NCI-H2029 (cell line): ENCODE results near the gene PCMTD2.

ENCODE experiments used
- DNase-seq: peaks from one replicate; lab custom pipeline; 2025; lab: John Stamatoyannopoulos, UW

Gene PCMTD2

DNA sequence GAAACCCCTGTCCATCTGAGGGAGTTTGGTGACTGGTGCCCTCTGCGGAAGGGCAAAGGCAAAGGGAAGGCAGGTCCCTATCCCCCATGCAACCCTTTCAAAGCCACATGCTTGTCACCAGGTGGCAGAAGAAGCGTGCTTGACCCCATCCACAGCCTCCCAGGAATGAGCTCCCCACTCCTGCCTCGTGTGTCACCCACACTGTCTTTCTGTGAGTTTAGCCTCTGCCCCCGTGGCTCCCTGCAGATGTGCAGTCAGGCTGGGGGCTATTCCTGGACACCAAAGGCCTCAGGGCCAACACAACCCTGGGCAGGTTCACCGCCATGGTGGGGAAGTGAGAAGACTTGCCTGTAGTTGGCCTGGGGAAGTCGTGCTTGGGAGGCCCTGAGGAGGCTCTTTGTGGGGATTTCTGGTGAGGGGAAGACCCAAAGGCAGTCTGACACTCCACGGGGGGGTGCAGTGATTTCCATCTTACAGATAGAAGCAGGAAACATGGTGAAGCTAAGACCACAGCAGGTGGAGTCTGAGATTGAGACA lies 16.6 kb upstream of the PCMTD2 start:
- DNase-seq, result no peak

- DNase-seq, result no peak
These were observed 15.9 kb upstream of the PCMTD2 start for GRCh38 chr20:64239449-64240242.

DNA sequence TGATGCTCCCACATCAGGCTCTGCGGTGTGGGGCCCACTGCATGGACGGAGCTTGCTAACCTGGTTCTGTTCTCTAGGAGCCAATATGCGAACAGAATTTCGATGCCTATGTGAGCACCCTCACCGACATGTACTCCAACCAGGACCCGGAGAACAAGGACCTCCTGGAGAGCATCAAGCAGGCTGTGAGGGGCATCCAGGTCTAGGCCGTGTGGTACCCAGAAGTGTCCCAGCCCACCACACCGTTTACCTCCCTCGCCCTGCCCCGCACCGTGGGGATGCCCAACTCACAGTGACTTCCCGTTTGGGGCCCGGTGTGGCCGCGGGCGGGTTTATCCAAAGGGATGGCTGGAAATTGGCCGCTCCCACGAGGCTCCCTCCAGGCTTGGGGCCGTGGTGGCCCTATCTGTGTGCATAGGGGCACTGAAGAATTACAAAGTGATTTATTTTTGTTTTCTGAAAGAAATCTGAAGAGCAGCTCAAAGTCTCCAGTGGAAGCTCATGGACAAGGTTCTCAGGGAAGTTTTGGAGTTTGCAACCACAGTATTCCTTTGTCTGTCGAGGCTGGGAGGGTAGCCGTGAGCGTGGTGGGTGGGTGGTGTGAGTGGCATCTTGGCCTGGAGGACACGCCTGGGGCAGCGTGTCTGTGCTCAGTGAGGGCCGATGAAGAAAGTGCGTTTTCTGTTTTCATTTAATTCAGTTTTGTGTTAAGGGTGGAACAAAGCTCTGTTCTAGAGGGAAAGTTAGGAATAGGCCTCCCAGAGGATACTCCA lies 15.1 kb upstream of the PCMTD2 start:
- DNase-seq, result no peak

- no peak for DNase-seq
These were observed 14.5 kb upstream of the PCMTD2 start for GRCh38 chr20:64241061-64241460.

- DNase-seq, result no peak
These were observed 13.3 kb upstream of the PCMTD2 start for GRCh38 chr20:64242003-64242796.

- DNase-seq, result no peak
These were observed 12.6 kb upstream of the PCMTD2 start for GRCh38 chr20:64242797-64243475.

DNA sequence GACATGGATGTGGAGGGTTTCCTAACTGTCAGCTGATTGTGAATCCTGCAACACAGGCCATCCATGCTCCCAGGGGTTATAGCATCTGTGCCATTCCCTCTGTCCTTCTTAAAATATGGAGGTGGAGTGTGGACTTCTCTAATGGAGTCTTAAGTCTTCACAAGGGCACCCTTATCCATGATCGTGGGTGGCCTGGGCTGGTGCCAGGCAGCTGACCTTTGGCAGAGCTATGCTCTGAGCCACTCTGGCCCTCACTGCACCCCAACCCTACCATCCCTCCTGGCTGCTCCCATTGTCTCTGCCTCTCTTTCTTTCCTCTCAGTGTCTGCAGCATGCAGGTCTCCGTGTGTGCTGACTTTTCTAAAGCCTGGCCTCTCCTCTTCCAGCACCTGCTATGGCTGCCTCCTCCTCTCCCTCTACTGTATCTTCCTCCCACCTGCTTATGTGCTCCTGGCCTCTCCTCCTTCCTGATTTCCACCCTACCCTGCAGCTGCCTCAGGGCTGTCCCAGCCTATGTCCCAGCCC lies 11.2 kb upstream of the PCMTD2 start:
- DNase-seq, result peak; percentile 21

DNA sequence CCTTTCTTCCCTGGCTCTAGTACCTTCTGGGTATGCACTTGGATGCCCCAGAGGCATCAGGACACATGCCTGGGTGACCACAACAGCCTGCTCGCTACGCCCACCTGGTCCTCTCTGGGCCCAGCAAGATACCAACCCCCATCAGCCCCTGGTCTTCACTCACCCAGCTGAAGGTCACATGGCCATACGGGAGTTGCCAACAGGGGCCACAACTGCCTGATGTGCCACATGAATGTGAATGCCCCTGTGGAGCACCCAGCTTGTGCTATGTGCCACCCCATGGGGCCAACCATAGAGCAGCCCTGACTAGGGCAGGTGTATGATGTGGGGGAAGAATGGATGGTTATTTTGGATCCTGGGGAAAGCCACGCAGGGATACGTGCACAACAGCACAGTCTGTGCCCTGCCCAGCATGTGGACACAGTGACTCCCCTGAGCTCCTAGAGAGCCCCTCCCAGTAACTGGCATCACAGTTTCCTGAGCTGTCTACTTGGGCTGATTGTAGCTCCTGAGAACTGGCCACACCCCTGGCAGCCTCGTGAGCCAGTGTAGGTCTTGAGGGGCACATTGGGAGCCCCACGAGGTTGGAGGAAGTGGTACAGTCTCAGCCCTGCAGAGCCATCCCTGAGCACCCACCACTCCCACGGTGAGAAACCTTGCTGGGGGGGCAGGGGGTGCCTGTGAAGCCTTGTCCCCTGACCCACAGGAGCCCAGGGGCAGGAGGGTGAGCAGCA lies 10.5 kb upstream of the PCMTD2 start:
- no peak for DNase-seq

GRCh38 chr20:64245746-64246595 lies 9.6 kb upstream of the PCMTD2 start:
- no peak for DNase-seq

DNA sequence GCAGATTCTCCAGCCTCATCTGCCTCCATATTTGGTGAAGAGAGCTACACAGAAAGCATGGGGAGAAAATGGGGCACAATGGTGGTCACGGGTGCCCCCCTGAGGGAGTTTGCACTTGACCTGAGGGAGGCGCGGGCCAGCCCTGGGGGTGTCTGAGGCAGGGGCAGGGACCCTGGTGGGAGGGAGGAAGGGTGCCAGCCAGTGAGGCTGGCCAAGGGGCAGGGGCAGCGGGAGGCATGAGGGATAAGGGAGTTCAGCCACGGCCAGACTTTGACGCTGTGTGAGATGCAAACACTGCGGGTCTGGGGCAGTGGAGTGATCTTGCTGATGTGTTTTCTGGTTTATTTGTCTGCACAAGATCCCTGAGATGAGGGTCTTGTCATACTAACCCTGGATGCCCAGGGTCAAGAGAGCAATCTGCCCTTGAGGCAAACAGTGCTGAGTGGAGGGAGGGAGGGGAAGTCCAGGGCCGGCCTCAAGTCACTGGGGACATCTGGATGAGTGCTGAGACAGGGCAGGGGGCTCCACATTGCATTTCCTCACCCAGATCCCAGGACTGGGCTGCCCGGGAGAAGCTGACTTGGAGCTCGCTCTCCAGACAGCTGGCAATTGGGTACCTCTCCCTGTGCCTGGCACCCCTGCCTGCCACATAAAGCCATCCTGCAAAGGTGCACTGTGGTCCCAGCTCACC lies 8.8 kb upstream of the PCMTD2 start:
- no peak for DNase-seq

- no peak for DNase-seq
These were observed 8.3 kb upstream of the PCMTD2 start for GRCh38 chr20:64247307-64247618.

DNA sequence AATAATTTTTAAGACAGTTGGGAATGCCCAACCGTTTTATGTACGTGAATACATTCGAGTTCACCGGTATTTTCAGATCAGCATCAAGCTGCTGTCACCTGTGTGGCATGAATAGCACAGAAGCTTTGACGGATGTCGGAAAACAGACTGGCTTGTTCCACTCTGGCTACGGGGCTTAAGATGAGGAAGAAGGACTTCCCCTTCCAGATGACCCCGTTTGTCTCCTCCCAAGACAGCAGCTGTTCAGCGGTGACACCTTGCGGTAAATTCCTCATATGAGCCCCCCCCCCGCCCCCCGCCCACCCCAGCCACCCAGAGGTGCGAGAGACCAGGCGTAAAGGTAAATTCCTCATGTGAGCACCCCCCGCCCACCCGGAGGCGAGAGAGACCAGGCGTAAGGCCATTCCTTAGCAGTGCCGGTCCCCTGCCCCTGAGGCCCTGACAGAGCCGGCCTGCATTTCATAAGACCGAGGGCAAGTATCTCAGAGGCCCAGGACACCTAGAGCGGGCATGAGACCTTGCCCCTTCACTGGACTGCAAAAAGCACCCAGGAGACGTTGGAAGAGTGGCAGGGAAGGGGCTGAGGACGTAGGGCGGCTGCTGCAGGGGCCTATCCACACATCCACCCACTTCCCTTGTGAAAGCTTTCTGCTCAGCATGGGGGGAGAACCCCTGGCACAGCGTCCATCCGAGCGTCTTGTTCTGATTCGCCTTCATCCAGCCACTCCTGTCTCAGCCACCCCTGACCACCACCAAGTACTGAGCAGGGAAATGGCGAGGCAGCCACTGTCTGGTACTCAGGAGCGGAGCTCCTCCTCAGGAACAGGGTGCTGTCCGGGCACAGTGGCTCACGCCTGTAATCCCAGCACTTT lies 7.3 kb upstream of the PCMTD2 start:
- no peak for DNase-seq

DNA sequence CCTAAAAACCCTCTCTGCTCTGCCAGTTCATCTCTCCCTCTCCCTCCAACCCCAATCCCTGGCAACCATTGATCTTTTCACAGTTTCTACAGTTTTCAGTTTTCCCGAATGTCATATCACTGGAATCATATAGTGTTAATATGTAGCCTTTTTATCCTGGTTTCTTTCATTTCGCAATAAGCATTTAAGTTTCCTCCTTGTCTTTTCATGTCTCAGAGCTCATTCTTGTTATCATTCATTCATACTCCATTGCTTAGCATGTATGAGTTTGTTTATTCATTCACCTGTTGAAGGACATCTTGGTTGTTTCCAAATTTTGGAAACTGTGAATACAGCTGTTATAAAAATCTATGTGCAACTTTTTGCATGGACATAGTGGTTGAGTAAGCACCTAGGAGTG lies 5.5 kb upstream of the PCMTD2 start:
- DNase-seq, result no peak

DNA sequence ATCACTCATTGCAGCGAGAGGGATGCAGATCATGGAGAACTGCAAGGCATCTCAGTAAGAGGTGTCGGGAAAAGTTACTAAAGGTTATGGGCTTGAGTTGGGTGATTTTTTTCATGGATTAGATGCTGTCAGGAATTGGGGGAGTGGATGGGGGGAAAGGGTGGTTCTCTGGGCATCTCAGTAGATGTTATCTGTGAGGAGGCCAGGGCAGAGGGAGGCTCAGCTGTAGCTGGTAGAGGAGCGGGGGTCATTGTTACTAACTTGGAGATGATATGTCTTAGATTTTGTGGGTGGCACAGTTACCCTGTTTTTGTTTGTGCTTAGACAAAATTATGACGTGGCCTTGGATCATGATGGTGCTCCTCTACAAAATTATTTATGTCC lies 2.6 kb upstream of the PCMTD2 start:
- DNase-seq, result no peak

DNA sequence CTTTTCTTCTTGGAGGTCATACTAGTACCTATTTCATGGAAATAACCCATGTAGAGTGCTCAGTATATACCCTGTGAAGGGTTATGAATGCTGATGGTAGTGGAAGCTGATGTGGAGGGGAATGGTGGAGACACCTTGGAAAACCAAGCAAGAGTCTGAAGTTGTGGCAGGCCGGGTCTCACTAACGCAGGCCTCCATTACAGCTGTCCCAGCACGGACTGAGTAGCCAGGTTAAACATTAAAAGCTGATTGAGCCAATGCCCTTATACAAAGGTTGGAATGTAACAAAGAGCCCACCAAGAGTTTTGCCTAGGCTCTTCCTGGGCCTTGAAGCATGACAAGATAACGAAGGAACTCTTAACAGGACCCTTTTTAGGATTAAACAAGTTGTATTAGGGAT lies 2.1 kb upstream of the PCMTD2 start:
- DNase-seq, result no peak

GRCh38 chr20:64254156-64254555 lies 1.4 kb upstream of the PCMTD2 start:
- no peak for DNase-seq

GRCh38 chr20:64254571-64255360 lies 782 bp upstream of the PCMTD2 start:
- no peak for DNase-seq
